Left lung (tissue), 10 donors: ENCODE measurements around the gene PLOD1. TPM values are rescaled to one million over a fixed set of nuclear protein-coding genes. Genes with fewer than 3 reads are reported as not detected.
A peak's percentile ranks its signal among the peaks of the same experiment; 100 is the strongest.

ENCODE experiments used
- ATAC-seq: fragments of 200-7000 bp; cut with Tn5 transposase; one replicate; pipeline ENCODE4 v1.9.1; 2020; ENCODE audit warnings: moderate library complexity
- DNase-seq, 4 donors: peaks; one replicate each; pipeline ENCODE4 v3.0.0-alpha.2; 2013 to 2020
- H3K27ac ChIP-seq, 2 donors: fragments of 200-600 bp; sonication (generic) in 1 of 2; one replicate each; pipeline versions ENCODE4 v1.5.0 to v1.8.0; 2020 to 2021
- H3K27me3 ChIP-seq, 2 donors: fragments of 200-600 bp; sonication (generic) in 1 of 2; one replicate each; pipeline versions ENCODE4 v1.5.0 to v1.8.0; 2020 to 2021
- H3K36me3 ChIP-seq, 2 donors: fragments of 200-600 bp; sonication (generic) in 1 of 2; one replicate each; pipeline versions ENCODE4 v1.5.0 to v1.8.0; 2020 to 2021
- H3K4me1 ChIP-seq, 2 donors: fragments of 200-600 bp; one replicate each; pipeline ENCODE4 v1.8.0; 2021
- H3K4me3 ChIP-seq, 2 donors: fragments of 200-600 bp; sonication (generic) in 1 of 2; one replicate each; pipeline versions ENCODE4 v1.5.0 to v1.8.0; 2020 to 2021; ENCODE audit warnings: mild to moderate bottlenecking in 1 of 2
- H3K9me3 ChIP-seq, 2 donors: fragments of 200-600 bp; sonication (generic) in 1 of 2; one replicate each; pipeline versions ENCODE4 v1.5.0 to v1.8.0; 2020 to 2021
- CTCF ChIP-seq, 2 donors: fragments of 200-600 bp; sonication (generic) in 1 of 2; IDR thresholded peaks; one replicate each; pipeline versions ENCODE4 v1.5.0 to v1.8.0; 2021; ENCODE audit warnings: antibody characterized with exemption in 2 of 2
- intact Hi-C, 2 donors: fragments of 100-400 bp; cut with DNase I; formaldehyde crosslinking; loops; one replicate each; pipeline versions ENCODE4 v1.11.2 to v1.14.2; 2022
- polyA plus RNA-seq, 6 donors: library from polyadenylated mRNA; unstranded; fragments of 120-200 nt; gene quantifications; one replicate each; pipeline ENCODE4 v1.2.1, GENCODE V29; 2013; ENCODE audit not compliant: insufficient read length in 6 of 6
- total RNA-seq, 2 donors: library from RNA; stranded (reverse); fragmentation: NEBNext Ultra II Directional; extraction: Animal tissue kit (Norgen Biotek cat#: 25700); gene quantifications; one replicate each; pipeline ENCODE4 v1.2.1, GENCODE V29; 2021
- donor health status: DM: no; HTN: yes; CAD: no.
- donor health status: DM: no; HTN: no; CAD: no.

The PLOD1 gene
- total and polyA plus RNA-seq, 8 donors = 114 to 159 (median 131) TPM

DNA sequence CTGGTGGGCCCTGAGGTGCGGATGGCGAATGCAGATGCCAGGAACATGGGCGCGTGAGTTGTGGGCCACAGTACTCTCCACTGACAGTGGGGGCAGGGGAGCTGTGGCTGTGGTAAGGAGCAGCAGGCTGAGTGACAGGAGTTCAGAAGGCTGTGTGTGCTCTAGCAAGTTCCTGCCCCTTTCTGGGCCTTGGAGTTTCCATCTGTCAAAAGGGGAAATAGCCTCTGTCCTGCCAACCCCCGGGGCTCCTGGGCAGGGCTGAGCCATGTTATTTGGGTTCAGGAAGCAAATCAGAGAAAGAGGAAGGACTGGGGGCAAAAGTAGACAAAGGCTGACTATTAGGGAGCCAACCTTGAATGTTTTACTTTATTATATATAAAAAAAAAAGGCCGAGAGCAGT, 26.2 kb downstream of the PLOD1 start:
- H3K27me3 ChIP-seq = no peaks in the 10 kb centered on the region
- no peaks in the 10 kb centered on the region for H3K9me3 ChIP-seq
- peaks cover 0 to 93% of the 10 kb centered on the region in 2 donors for H3K36me3 ChIP-seq
- H3K4me1 ChIP-seq = peaks cover 0 to 18% of the 10 kb centered on the region in 2 donors
- H3K4me3 ChIP-seq = no peak overlapping the region
- DNase-seq = peak in 2 of 4 donors; percentile 60 to 87
- peak overlapping the region; percentile 16 to 77 for H3K27ac ChIP-seq
- intact Hi-C loops = loop anchor here in 1 of 2 donors (10.0 kb wide), 1 partner anchor 56 kb away; no protein-coding TSS in a partner anchor
- ATAC-seq = peak; percentile 70
- TF ChIP-seq CTCF (IDR thresholded peaks at IDR 0.05) = no peak

GRCh38 chr1:11961230-11961629, 26.7 kb downstream of the PLOD1 start:
- Histone ChIP-seq H3K36me3 (peaks cover 0 to 93% of the 10 kb centered on the region in 2 donors), H3K27ac (peak overlapping the region; percentile 16 to 77), H3K9me3 (no peaks in the 10 kb centered on the region), H3K27me3 (no peaks in the 10 kb centered on the region), H3K4me3 (no peak overlapping the region), H3K4me1 (peaks cover 0 to 18% of the 10 kb centered on the region in 2 donors)
- no peak for TF ChIP-seq CTCF (IDR thresholded peaks at IDR 0.05)
- ATAC-seq (peak; percentile 26), DNase-seq (no peak)
- intact Hi-C loops = loop anchor here in 1 of 2 donors (10.0 kb wide), 1 partner anchor 56 kb away; no protein-coding TSS in a partner anchor

- H3K36me3 ChIP-seq = peaks cover 0 to 89% of the 10 kb centered on the region in 2 donors
Observed at GRCh38 chr1:11963622-11964021, 29.1 kb downstream of the PLOD1 start.

GRCh38 chr1:11964656-11965055, 30.1 kb downstream of the PLOD1 start:
- TF ChIP-seq CTCF (IDR thresholded peaks at IDR 0.05) = no peak

More at GRCh38 chr1:11963622-11964021, 29.1 kb downstream of the PLOD1 start:
- no peak for TF ChIP-seq CTCF (IDR thresholded peaks at IDR 0.05)
- DNase-seq (no peak), ATAC-seq (no peak)
- intact Hi-C loops = loop anchor here in 1 of 2 donors (10.0 kb wide), 1 partner anchor 59 kb away; no protein-coding TSS in a partner anchor
- Histone ChIP-seq H3K4me1 (peaks cover 0 to 18% of the 10 kb centered on the region in 2 donors), H3K9me3 (no peaks in the 10 kb centered on the region), H3K27me3 (no peaks in the 10 kb centered on the region), H3K4me3 (no peak overlapping the region), H3K27ac (no peak overlapping the region)

DNA sequence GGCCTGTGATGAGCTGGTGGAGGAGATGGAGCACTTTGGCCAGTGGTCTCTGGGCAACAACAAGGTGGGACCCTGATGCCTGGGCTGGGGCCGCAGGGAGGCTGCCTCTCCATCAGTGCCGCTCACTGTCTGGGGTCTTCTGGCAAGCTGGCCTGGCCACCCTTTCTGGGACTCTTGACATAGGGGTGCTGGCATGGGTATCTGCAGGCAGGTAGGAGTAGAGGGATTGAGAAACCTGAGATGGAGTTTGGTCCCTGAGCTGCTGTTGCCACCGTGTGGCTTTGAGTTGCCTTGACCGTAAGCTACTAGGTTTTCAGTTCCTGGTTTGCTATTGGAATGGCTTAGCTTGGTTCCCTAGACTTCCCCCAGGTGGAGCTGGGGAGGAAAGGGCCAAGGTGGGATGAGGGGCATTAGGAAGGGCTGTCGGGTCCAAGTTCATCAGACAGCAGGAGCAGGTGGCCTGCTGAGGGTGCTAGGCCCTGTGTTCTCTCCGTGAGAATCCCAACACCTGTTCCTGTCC, 32.6 kb downstream of the PLOD1 start:
- Histone ChIP-seq H3K4me1 (no peaks in the 10 kb centered on the region), H3K9me3 (no peaks in the 10 kb centered on the region), H3K27me3 (no peaks in the 10 kb centered on the region), H3K4me3 (no peak overlapping the region), H3K27ac (no peak overlapping the region), H3K36me3 (peaks cover 0 to 86% of the 10 kb centered on the region in 2 donors)
- intact Hi-C loops = loop anchor here in 1 of 2 donors (10.0 kb wide), 1 partner anchor 62 kb away; no protein-coding TSS in a partner anchor
- peak in 1 of 4 donors; percentile 31 for DNase-seq
- TF ChIP-seq CTCF (IDR thresholded peaks at IDR 0.05) = peak in 1 of 2 donors; percentile 33
- peak; percentile 45 for ATAC-seq

More at GRCh38 chr1:11964656-11965055, 30.1 kb downstream of the PLOD1 start:
- Histone ChIP-seq H3K36me3 (peaks cover 0 to 89% of the 10 kb centered on the region in 2 donors), H3K4me1 (peaks cover 0 to 18% of the 10 kb centered on the region in 2 donors), H3K4me3 (no peak overlapping the region), H3K27ac (no peak overlapping the region), H3K9me3 (no peaks in the 10 kb centered on the region), H3K27me3 (no peaks in the 10 kb centered on the region)
- intact Hi-C loops = loop anchor here in 1 of 2 donors (10.0 kb wide), 1 partner anchor 60 kb away; no protein-coding TSS in a partner anchor
- DNase-seq = no peak
- no peak for ATAC-seq
